Keratinocyte (primary cell): Measurements from ENCODE around the gene ZSCAN31. TPM values are rescaled to one million over a fixed set of nuclear protein-coding genes. Genes with fewer than 3 reads are reported as not detected.
A peak's percentile ranks its signal among the peaks of the same experiment; 100 is the strongest.

Experiments used
- DNase-seq: peaks from one replicate; pipeline ENCODE4 v3.0.0-alpha.2; 2011; ENCODE audit warnings: low read depth, missing footprints, low spot score
- FAIRE-seq: peaks from 2 replicates; lab custom pipeline; 2011; peaks lifted over from hg19 to GRCh38; lab: Jason Lieb, UNC
- H2AFZ ChIP-seq: 2 replicates; pipeline ENCODE4 v1.6.0; 2012; ENCODE audit warnings: low read length, control low read depth, inconsistent platforms; ENCODE audit not compliant: control insufficient read depth
- H3K27ac ChIP-seq: 2 replicates; pipeline ENCODE4 v1.5.1; 2011; ENCODE audit warnings: low read length; ENCODE audit not compliant: control insufficient read depth, insufficient read depth
- H3K27me3 ChIP-seq: 3 replicates; pipeline ENCODE4 v1.6.0; 2011; ENCODE audit warnings: low read length; ENCODE audit not compliant: control insufficient read depth, insufficient read depth; ENCODE audit errors: extremely low read depth
- H3K36me3 ChIP-seq, 2 experiments: 2 replicates in 1 of 2; 3 replicates in 1 of 2; pipeline ENCODE4 v1.5.1; 2011; ENCODE audit warnings: low read length in 2 of 2, mild to moderate bottlenecking in 1 of 2; ENCODE audit not compliant: control insufficient read depth in 2 of 2, insufficient read depth in 2 of 2; ENCODE audit errors: extremely low read depth in 1 of 2
- H3K4me1 ChIP-seq: 3 replicates; pipeline ENCODE4 v1.5.1; 2011; ENCODE audit warnings: low read length; ENCODE audit not compliant: control insufficient read depth, insufficient read depth; ENCODE audit errors: extremely low read depth
- H3K4me2 ChIP-seq: 3 replicates; pipeline ENCODE4 v1.6.0; 2011; ENCODE audit warnings: low read depth, low read length; ENCODE audit not compliant: control insufficient read depth, insufficient read depth; ENCODE audit errors: extremely low read depth
- H3K4me3 ChIP-seq, 3 experiments: fragments of 200-600 bp in 1 of 3; sonication (generic) in 1 of 3; 2 replicates in 2 of 3; 3 replicates in 1 of 3; pipeline ENCODE4 v1.5.1; 2011 to 2016; ENCODE audit warnings: low read length in 3 of 3, mild to moderate bottlenecking in 3 of 3, control low read depth in 2 of 3, inconsistent platforms in 1 of 3, low read depth in 1 of 3, mixed read lengths in 1 of 3, mixed run types in 1 of 3, moderate library complexity in 1 of 3; ENCODE audit not compliant: control insufficient read depth in 2 of 3, insufficient read depth in 2 of 3; ENCODE audit errors: extremely low read depth in 1 of 3
- H3K79me2 ChIP-seq: 2 replicates; pipeline ENCODE4 v1.6.0; 2012; ENCODE audit warnings: low read length; ENCODE audit not compliant: control insufficient read depth, insufficient read depth
- H3K9ac ChIP-seq: 3 replicates; pipeline ENCODE4 v1.6.0; 2011; ENCODE audit warnings: low read length; ENCODE audit not compliant: control insufficient read depth, insufficient read depth; ENCODE audit errors: extremely low read depth
- H3K9me1 ChIP-seq: 3 replicates; pipeline ENCODE4 v1.6.0; 2011; ENCODE audit warnings: low read length; ENCODE audit not compliant: control insufficient read depth, insufficient read depth; ENCODE audit errors: extremely low read depth
- H3K9me3 ChIP-seq: 2 replicates; pipeline ENCODE4 v1.5.1; 2012; ENCODE audit warnings: low read depth, low read length; ENCODE audit not compliant: control insufficient read depth
- H4K20me1 ChIP-seq: 3 replicates; pipeline ENCODE4 v1.6.0; 2011; ENCODE audit warnings: low read length; ENCODE audit not compliant: control insufficient read depth, insufficient read depth; ENCODE audit errors: extremely low read depth
- EZH2 ChIP-seq: IDR thresholded peaks from one replicate; pipeline ENCODE4 v1.6.1; 2012; ENCODE audit warnings: inconsistent platforms, mild to moderate bottlenecking, low read length, moderate library complexity
- dilution Hi-C: fragments of 300-500 bp; cut with MboI; formaldehyde crosslinking; loops from one replicate; pipeline ENCODE4 v1.7.0; 2020; ENCODE audit warnings: low sequenced_read_pairs; ENCODE audit not compliant: extremely low pct_ligation_motif_present
- polyA plus RNA-seq, 5 experiments: library from polyadenylated mRNA; depleted of rRNA in 3 of 5; stranded (reverse) in 3 of 5; stranded (forward) in 1 of 5; unstranded in 1 of 5; fragments of >200 nt; gene quantifications; 1 replicate in 1 of 5; 2 replicates in 3 of 5; 3 replicates in 1 of 5; pipeline versions ENCODE4 v1.2.1 to v1.2.3, GENCODE V29; 2011 to 2012; ENCODE audit warnings: missing spikeins in 2 of 5, low read depth in 1 of 5, low replicate concordance in 1 of 5
- TF ChIP-seq, protein P1 (sequence below), 3 experiments: IDR thresholded peaks in 1 of 3; conservative IDR thresholded peaks in 1 of 3; optimal IDR thresholded peaks in 1 of 3; 2 replicates in 2 of 3; 3 replicates in 1 of 3; pipeline versions ENCODE3 to v1.5.1; 2011; ENCODE audit warnings: low read length in 3 of 3, mild to moderate bottlenecking in 3 of 3, moderate library complexity in 2 of 3, control low read depth in 1 of 3, inconsistent platforms in 1 of 3; ENCODE audit not compliant: insufficient read depth in 2 of 3; ENCODE audit errors: extremely low read depth in 1 of 3

Gene ZSCAN31
- polyA plus RNA-seq, 1 donor (not counting 4 experiments of a cell fraction or from before 2014, with no cell fraction given) = 14.4 TPM

DNA sequence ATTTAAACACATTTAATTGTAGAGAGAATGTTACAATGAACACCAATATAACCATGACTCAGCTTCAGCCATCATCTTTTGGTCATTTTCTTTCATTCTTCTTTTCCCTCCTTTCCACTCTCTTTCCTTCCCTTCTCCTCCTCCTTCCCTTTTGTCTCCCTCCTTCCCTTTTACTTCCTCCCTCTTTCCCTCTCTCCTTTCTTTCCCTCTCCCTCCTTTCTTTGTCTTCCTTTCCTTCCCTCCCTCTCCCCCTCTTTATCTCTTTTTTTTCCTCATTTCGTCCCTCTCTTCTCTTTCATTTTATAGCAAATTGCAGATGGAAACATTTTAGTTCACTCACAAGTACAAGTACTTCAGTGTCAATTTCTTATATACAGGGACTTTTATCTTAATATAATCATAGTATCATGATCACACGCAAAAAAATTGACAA is 15.6 kb upstream of the ZSCAN31 start:
- dilution Hi-C loops = no loop called here

DNA sequence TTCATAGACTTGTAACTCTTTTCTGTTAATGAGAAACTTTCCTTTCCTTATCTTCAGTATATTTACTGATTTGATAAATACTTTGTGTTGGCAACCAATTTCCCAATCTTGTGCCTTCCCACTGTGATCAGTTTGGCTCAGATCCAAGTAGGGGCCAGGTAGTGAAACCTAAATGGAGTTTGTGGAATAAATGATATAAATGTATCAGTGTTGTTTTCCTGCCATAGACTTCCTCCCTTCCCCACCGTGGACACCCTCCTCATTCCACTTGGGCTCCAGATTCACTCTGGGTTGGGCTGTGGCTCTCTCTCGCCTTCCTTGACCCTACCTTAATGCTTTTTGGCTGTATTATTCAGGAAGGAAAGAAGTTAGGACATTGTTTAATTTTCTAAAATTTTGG is 15.1 kb upstream of the ZSCAN31 start:
- Histone ChIP-seq H3K27me3 (no peaks in the 10 kb centered on the region), H3K4me3 (peak overlapping the region; percentile 75 to 95 (median 90)), H4K20me1 (no peaks in the 10 kb centered on the region), H3K4me2 (peak overlapping the region; percentile 91), H3K4me1 (peaks cover 29% of the 10 kb centered on the region), H3K9me1 (peaks cover 3% of the 10 kb centered on the region), H3K79me2 (peaks cover 36% of the 10 kb centered on the region), H3K9me3 (no peaks in the 10 kb centered on the region), H3K27ac (no peak overlapping the region), H2AFZ (no peak overlapping the region), H3K9ac (no peak overlapping the region), H3K36me3 (no peaks in the 10 kb centered on the region)
- TF ChIP-seq EZH2 = no peak
- TF ChIP-seq, protein P1, sequence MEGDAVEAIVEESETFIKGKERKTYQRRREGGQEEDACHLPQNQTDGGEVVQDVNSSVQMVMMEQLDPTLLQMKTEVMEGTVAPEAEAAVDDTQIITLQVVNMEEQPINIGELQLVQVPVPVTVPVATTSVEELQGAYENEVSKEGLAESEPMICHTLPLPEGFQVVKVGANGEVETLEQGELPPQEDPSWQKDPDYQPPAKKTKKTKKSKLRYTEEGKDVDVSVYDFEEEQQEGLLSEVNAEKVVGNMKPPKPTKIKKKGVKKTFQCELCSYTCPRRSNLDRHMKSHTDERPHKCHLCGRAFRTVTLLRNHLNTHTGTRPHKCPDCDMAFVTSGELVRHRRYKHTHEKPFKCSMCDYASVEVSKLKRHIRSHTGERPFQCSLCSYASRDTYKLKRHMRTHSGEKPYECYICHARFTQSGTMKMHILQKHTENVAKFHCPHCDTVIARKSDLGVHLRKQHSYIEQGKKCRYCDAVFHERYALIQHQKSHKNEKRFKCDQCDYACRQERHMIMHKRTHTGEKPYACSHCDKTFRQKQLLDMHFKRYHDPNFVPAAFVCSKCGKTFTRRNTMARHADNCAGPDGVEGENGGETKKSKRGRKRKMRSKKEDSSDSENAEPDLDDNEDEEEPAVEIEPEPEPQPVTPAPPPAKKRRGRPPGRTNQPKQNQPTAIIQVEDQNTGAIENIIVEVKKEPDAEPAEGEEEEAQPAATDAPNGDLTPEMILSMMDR (optimal IDR thresholded peaks at IDR 0.05 in 1 of 3, IDR thresholded peaks at IDR 0.05 in 1 of 3, conservative IDR thresholded peaks at IDR 0.05 in 1 of 3; ENCODE audit: extremely low read depth in 1 of 3, insufficient read depth in 2 of 3, low read length in 3 of 3) = no peak
- dilution Hi-C loops = no loop called here
- FAIRE-seq (no peak), DNase-seq (no peak)

More for the DNA sequence above, 15.6 kb upstream of the ZSCAN31 start:
- DNase-seq (no peak), FAIRE-seq (no peak)
- Histone ChIP-seq H3K36me3 (no peaks in the 10 kb centered on the region), H3K4me3 (peak overlapping the region in 1 of 3 experiments; percentile 95), H4K20me1 (no peaks in the 10 kb centered on the region), H3K9me3 (no peaks in the 10 kb centered on the region), H3K4me2 (peak overlapping the region; percentile 91), H3K9me1 (peaks cover 3% of the 10 kb centered on the region), H3K27me3 (no peaks in the 10 kb centered on the region), H3K79me2 (peaks cover 36% of the 10 kb centered on the region), H3K9ac (no peak overlapping the region), H2AFZ (no peak overlapping the region), H3K4me1 (peaks cover 33% of the 10 kb centered on the region), H3K27ac (no peak overlapping the region)
- TF ChIP-seq EZH2 = no peak
- TF ChIP-seq, protein P1 (optimal IDR thresholded peaks at IDR 0.05 in 1 of 3, IDR thresholded peaks at IDR 0.05 in 1 of 3, conservative IDR thresholded peaks at IDR 0.05 in 1 of 3; ENCODE audit: extremely low read depth in 1 of 3, insufficient read depth in 2 of 3, low read length in 3 of 3) = no peak
